ENCODE results near the gene BLVRA.

The BLVRA gene

DNA sequence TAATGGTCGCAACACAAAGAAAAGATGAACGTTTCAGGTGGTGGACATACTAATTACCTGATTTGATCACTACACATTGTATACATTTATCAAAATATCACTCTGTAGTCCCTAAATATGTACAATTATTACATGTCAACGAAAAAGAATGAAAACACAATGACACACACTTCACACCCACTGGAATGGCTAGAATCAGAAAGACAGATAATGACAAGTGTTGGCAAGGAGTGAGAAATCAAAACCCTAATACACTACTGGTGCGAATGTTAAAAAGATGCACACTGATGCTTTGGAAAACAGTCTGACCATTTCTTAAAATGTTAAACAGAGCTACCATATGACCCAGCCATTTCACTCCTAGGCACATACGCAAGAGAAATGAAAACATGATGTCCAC, 31.5 kb upstream of the BLVRA start:
- no peak for ATAC-seq
- no peak for TF ChIP-seq ZC3H10 (CRISPR knock-in tag; IDR thresholded peaks at IDR 0.05)
- no peak for TF ChIP-seq PPARA (CRISPR knock-in tag; IDR thresholded peaks at IDR 0.05; ENCODE audit: borderline replicate concordance)
- no peak for TF ChIP-seq BACH2 (CRISPR knock-in tag; IDR thresholded peaks at IDR 0.05; ENCODE audit: borderline replicate concordance)
- TF ChIP-seq TOX (CRISPR knock-in tag; IDR thresholded peaks at IDR 0.05; ENCODE audit: borderline replicate concordance), result no peak
- TF ChIP-seq, protein P1, sequence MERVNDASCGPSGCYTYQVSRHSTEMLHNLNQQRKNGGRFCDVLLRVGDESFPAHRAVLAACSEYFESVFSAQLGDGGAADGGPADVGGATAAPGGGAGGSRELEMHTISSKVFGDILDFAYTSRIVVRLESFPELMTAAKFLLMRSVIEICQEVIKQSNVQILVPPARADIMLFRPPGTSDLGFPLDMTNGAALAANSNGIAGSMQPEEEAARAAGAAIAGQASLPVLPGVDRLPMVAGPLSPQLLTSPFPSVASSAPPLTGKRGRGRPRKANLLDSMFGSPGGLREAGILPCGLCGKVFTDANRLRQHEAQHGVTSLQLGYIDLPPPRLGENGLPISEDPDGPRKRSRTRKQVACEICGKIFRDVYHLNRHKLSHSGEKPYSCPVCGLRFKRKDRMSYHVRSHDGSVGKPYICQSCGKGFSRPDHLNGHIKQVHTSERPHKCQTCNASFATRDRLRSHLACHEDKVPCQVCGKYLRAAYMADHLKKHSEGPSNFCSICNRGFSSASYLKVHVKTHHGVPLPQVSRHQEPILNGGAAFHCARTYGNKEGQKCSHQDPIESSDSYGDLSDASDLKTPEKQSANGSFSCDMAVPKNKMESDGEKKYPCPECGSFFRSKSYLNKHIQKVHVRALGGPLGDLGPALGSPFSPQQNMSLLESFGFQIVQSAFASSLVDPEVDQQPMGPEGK (CRISPR knock-in tag; IDR thresholded peaks at IDR 0.05; ENCODE audit: borderline replicate concordance), result no peak
- no peak for TF ChIP-seq ARNTL (CRISPR knock-in tag; IDR thresholded peaks at IDR 0.05; ENCODE audit: borderline replicate concordance, low read depth)
- TF ChIP-seq, protein P2, sequence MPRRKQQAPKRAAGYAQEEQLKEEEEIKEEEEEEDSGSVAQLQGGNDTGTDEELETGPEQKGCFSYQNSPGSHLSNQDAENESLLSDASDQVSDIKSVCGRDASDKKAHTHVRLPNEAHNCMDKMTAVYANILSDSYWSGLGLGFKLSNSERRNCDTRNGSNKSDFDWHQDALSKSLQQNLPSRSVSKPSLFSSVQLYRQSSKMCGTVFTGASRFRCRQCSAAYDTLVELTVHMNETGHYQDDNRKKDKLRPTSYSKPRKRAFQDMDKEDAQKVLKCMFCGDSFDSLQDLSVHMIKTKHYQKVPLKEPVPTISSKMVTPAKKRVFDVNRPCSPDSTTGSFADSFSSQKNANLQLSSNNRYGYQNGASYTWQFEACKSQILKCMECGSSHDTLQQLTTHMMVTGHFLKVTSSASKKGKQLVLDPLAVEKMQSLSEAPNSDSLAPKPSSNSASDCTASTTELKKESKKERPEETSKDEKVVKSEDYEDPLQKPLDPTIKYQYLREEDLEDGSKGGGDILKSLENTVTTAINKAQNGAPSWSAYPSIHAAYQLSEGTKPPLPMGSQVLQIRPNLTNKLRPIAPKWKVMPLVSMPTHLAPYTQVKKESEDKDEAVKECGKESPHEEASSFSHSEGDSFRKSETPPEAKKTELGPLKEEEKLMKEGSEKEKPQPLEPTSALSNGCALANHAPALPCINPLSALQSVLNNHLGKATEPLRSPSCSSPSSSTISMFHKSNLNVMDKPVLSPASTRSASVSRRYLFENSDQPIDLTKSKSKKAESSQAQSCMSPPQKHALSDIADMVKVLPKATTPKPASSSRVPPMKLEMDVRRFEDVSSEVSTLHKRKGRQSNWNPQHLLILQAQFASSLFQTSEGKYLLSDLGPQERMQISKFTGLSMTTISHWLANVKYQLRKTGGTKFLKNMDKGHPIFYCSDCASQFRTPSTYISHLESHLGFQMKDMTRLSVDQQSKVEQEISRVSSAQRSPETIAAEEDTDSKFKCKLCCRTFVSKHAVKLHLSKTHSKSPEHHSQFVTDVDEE (CRISPR knock-in tag; IDR thresholded peaks at IDR 0.05), result no peak
- no peak for TF ChIP-seq ESRRG (CRISPR knock-in tag; IDR thresholded peaks at IDR 0.05)
- TF ChIP-seq GLIS3 (CRISPR knock-in tag; IDR thresholded peaks at IDR 0.05), result no peak

DNA sequence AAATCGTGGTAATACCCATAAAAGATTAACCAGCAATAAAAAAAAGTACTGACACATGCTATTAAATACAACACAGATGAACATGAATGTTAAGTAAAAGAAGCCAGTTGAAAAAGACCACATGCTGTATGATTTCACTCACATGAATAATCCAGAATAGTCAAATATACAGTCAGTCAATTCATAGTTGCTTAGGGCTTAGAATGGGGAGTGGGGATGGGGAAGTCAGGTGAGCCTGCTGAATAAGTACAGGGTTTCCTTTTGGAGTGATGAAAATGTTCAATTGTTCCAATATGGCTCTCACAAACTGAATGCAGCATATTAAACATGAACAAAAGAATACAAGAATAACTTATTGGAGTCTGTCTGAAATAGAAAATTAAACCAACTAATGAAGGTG, 31.0 kb upstream of the BLVRA start:
- TF ChIP-seq ZFP30 (CRISPR knock-in tag; IDR thresholded peaks at IDR 0.05), result no peak
- TF ChIP-seq SNAI2 (CRISPR knock-in tag; IDR thresholded peaks at IDR 0.05), result no peak
- no peak for TF ChIP-seq ARNTL (CRISPR knock-in tag; IDR thresholded peaks at IDR 0.05; ENCODE audit: borderline replicate concordance, low read depth)
- TF ChIP-seq, protein P3, sequence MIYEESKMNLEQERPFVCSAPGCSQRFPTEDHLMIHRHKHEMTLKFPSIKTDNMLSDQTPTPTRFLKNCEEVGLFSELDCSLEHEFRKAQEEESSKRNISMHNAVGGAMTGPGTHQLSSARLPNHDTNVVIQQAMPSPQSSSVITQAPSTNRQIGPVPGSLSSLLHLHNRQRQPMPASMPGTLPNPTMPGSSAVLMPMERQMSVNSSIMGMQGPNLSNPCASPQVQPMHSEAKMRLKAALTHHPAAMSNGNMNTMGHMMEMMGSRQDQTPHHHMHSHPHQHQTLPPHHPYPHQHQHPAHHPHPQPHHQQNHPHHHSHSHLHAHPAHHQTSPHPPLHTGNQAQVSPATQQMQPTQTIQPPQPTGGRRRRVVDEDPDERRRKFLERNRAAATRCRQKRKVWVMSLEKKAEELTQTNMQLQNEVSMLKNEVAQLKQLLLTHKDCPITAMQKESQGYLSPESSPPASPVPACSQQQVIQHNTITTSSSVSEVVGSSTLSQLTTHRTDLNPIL (CRISPR knock-in tag; IDR thresholded peaks at IDR 0.05; ENCODE audit: low read depth), result no peak
- no peak for TF ChIP-seq PPARA (CRISPR knock-in tag; IDR thresholded peaks at IDR 0.05; ENCODE audit: borderline replicate concordance)
- no peak for TF ChIP-seq TCF4 (CRISPR knock-in tag; IDR thresholded peaks at IDR 0.05; ENCODE audit: borderline replicate concordance)
- TF ChIP-seq, protein P1 (CRISPR knock-in tag; IDR thresholded peaks at IDR 0.05; ENCODE audit: borderline replicate concordance), result no peak
- no peak for TF ChIP-seq ISL1 (CRISPR knock-in tag; IDR thresholded peaks at IDR 0.05)
- TF ChIP-seq OSR1 (CRISPR knock-in tag; IDR thresholded peaks at IDR 0.05), result no peak
- TF ChIP-seq TOX (CRISPR knock-in tag; IDR thresholded peaks at IDR 0.05; ENCODE audit: borderline replicate concordance), result no peak
- TF ChIP-seq, protein P2 (CRISPR knock-in tag; IDR thresholded peaks at IDR 0.05), result no peak
- TF ChIP-seq ZNF565 (CRISPR knock-in tag; conservative IDR thresholded peaks at IDR 0.05; ENCODE audit: low read depth), result no peak
- TF ChIP-seq ZFP3 (CRISPR knock-in tag; IDR thresholded peaks at IDR 0.05), result no peak
- no peak for TF ChIP-seq BACH2 (CRISPR knock-in tag; IDR thresholded peaks at IDR 0.05; ENCODE audit: borderline replicate concordance)
- TF ChIP-seq, protein P4, sequence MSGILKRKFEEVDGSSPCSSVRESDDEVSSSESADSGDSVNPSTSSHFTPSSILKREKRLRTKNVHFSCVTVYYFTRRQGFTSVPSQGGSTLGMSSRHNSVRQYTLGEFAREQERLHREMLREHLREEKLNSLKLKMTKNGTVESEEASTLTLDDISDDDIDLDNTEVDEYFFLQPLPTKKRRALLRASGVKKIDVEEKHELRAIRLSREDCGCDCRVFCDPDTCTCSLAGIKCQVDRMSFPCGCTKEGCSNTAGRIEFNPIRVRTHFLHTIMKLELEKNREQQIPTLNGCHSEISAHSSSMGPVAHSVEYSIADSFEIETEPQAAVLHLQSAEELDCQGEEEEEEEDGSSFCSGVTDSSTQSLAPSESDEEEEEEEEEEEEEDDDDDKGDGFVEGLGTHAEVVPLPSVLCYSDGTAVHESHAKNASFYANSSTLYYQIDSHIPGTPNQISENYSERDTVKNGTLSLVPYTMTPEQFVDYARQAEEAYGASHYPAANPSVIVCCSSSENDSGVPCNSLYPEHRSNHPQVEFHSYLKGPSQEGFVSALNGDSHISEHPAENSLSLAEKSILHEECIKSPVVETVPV (CRISPR knock-in tag; IDR thresholded peaks at IDR 0.05), result no peak
- no peak for TF ChIP-seq RARB (CRISPR knock-in tag; IDR thresholded peaks at IDR 0.05)
- TF ChIP-seq, protein P5, sequence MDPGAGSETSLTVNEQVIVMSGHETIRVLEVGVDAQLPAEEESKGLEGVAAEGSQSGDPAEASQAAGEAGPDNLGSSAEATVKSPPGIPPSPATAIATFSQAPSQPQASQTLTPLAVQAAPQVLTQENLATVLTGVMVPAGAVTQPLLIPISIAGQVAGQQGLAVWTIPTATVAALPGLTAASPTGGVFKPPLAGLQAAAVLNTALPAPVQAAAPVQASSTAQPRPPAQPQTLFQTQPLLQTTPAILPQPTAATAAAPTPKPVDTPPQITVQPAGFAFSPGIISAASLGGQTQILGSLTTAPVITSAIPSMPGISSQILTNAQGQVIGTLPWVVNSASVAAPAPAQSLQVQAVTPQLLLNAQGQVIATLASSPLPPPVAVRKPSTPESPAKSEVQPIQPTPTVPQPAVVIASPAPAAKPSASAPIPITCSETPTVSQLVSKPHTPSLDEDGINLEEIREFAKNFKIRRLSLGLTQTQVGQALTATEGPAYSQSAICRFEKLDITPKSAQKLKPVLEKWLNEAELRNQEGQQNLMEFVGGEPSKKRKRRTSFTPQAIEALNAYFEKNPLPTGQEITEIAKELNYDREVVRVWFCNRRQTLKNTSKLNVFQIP (CRISPR knock-in tag; IDR thresholded peaks at IDR 0.05; ENCODE audit: borderline replicate concordance, low read depth), result no peak
- TF ChIP-seq CSDC2 (CRISPR knock-in tag; IDR thresholded peaks at IDR 0.05), result no peak
- ATAC-seq, result no peak

All from SK-N-SH treated with all-trans-retinoic acid at 6 μM for 48 hours (cell line).